Measurements from ENCODE around the gene TIMM50. TPM values are rescaled to one million over a fixed set of nuclear protein-coding genes. Genes with fewer than 3 reads are reported as not detected.

TIMM50 gene
- total RNA-seq, 1 donor from 2014 or later = 97.2 TPM

- Mint-ChIP-seq H3K9me3 (ENCODE audit: unreplicated experiment) (no peaks in the 10 kb centered on the region), H3K4me3 (ENCODE audit: unreplicated experiment) (no peak overlapping the region), H3K4me1 (ENCODE audit: low read depth, unreplicated experiment) (no peaks in the 10 kb centered on the region), H3K27me3 (ENCODE audit: low read depth, unreplicated experiment) (peaks cover 11% of the 10 kb centered on the region), H3K36me3 (ENCODE audit: low read depth, unreplicated experiment) (peaks cover 15% of the 10 kb centered on the region), H3K27ac (ENCODE audit: unreplicated experiment) (no peak overlapping the region)
- peaks cover 4% of the 10 kb centered on the region for H3K4me1 ChIP-seq (ENCODE audit: insufficient read depth, low read length)
- H2AFZ ChIP-seq (ENCODE audit: low read depth, low read length) = no peak overlapping the region
- TF ChIP-seq CTCF (IDR thresholded peaks at IDR 0.05; ENCODE audit: insufficient read depth, low read depth, low read length) (no peak), EZH2 (IDR thresholded peaks at IDR 0.05; ENCODE audit: insufficient read depth, low read length) (no peak)
- H3K79me2 ChIP-seq (ENCODE audit: insufficient read depth, low read length) = no peaks in the 10 kb centered on the region
- no peak overlapping the region for H3K4me3 ChIP-seq (ENCODE audit: insufficient read depth, low read depth, low read length)
- DNase-seq (ENCODE audit: low read depth) (no peak), FAIRE-seq (no peak)
- no peaks in the 10 kb centered on the region for H3K9me3 ChIP-seq (ENCODE audit: insufficient read depth, low read depth, low read length)
- H3K9ac ChIP-seq (ENCODE audit: low read length) = no peak overlapping the region
- peaks cover 6% of the 10 kb centered on the region for H4K20me1 ChIP-seq (ENCODE audit: insufficient read depth, low read length)
- H3K36me3 ChIP-seq (ENCODE audit: insufficient read depth, low read length) = peaks cover 10% of the 10 kb centered on the region
- peaks cover 2% of the 10 kb centered on the region for H3K27me3 ChIP-seq (ENCODE audit: insufficient read depth, low read length)
- H3K4me2 ChIP-seq (ENCODE audit: low read length) = no peak overlapping the region
- no peak overlapping the region for H3K27ac ChIP-seq (ENCODE audit: low read depth, low read length)
These were observed 12.2 kb downstream of the TIMM50 start for GRCh38 chr19:39492788-39493187.

- Mint-ChIP-seq H3K9me3 (ENCODE audit: unreplicated experiment) (peaks cover 3% of the 10 kb centered on the region), H3K27me3 (ENCODE audit: low read depth, unreplicated experiment) (peaks cover 24% of the 10 kb centered on the region), H3K27ac (ENCODE audit: unreplicated experiment) (no peak overlapping the region), H3K4me1 (ENCODE audit: low read depth, unreplicated experiment) (peaks cover 5% of the 10 kb centered on the region), H3K36me3 (ENCODE audit: low read depth, unreplicated experiment) (peaks cover 7% of the 10 kb centered on the region), H3K4me3 (ENCODE audit: unreplicated experiment) (no peak overlapping the region)
- peaks cover 11% of the 10 kb centered on the region for H3K4me1 ChIP-seq (ENCODE audit: insufficient read depth, low read length)
- no peak overlapping the region for H3K27ac ChIP-seq (ENCODE audit: low read depth, low read length)
- FAIRE-seq = no peak
- no peak overlapping the region for H3K4me3 ChIP-seq (ENCODE audit: insufficient read depth, low read depth, low read length)
- H3K4me2 ChIP-seq (ENCODE audit: low read length) = no peak overlapping the region
- peaks cover 17% of the 10 kb centered on the region for H3K27me3 ChIP-seq (ENCODE audit: insufficient read depth, low read length)
- H3K36me3 ChIP-seq (ENCODE audit: insufficient read depth, low read length) = peaks cover 2% of the 10 kb centered on the region
- H3K79me2 ChIP-seq (ENCODE audit: insufficient read depth, low read length) = no peaks in the 10 kb centered on the region
- H3K9me3 ChIP-seq (ENCODE audit: insufficient read depth, low read depth, low read length) = no peaks in the 10 kb centered on the region
- no peak overlapping the region for H3K9ac ChIP-seq (ENCODE audit: low read length)
- H4K20me1 ChIP-seq (ENCODE audit: insufficient read depth, low read length) = no peaks in the 10 kb centered on the region
- no peak overlapping the region for H2AFZ ChIP-seq (ENCODE audit: low read depth, low read length)
- DNase-seq (ENCODE audit: low read depth) = no peak
- TF ChIP-seq EZH2 (IDR thresholded peaks at IDR 0.05; ENCODE audit: insufficient read depth, low read length) (no peak), CTCF (IDR thresholded peaks at IDR 0.05; ENCODE audit: insufficient read depth, low read depth, low read length) (no peak)
These were observed 14.0 kb downstream of the TIMM50 start for GRCh38 chr19:39494661-39495060.

GRCh38 chr19:39496063-39496462 is 15.4 kb downstream of the TIMM50 start:
- no peak overlapping the region for H3K4me2 ChIP-seq (ENCODE audit: low read length)
- no peak for DNase-seq (ENCODE audit: low read depth)
- peaks cover 2% of the 10 kb centered on the region for H3K36me3 ChIP-seq (ENCODE audit: insufficient read depth, low read length)
- peaks cover 28% of the 10 kb centered on the region for H3K27me3 ChIP-seq (ENCODE audit: insufficient read depth, low read length)
- H3K27ac ChIP-seq (ENCODE audit: low read depth, low read length) = no peak overlapping the region
- Mint-ChIP-seq H3K36me3 (ENCODE audit: low read depth, unreplicated experiment) (peaks cover 4% of the 10 kb centered on the region), H3K4me3 (ENCODE audit: unreplicated experiment) (no peak overlapping the region), H3K4me1 (ENCODE audit: low read depth, unreplicated experiment) (peaks cover 5% of the 10 kb centered on the region), H3K27me3 (ENCODE audit: low read depth, unreplicated experiment) (peaks cover 36% of the 10 kb centered on the region), H3K27ac (ENCODE audit: unreplicated experiment) (no peak overlapping the region), H3K9me3 (ENCODE audit: unreplicated experiment) (peaks cover 4% of the 10 kb centered on the region)
- H3K79me2 ChIP-seq (ENCODE audit: insufficient read depth, low read length) = no peaks in the 10 kb centered on the region
- no peak for TF ChIP-seq CTCF (IDR thresholded peaks at IDR 0.05; ENCODE audit: insufficient read depth, low read depth, low read length)
- no peak for TF ChIP-seq EZH2 (IDR thresholded peaks at IDR 0.05; ENCODE audit: insufficient read depth, low read length)
- no peaks in the 10 kb centered on the region for H4K20me1 ChIP-seq (ENCODE audit: insufficient read depth, low read length)
- no peaks in the 10 kb centered on the region for H3K9me3 ChIP-seq (ENCODE audit: insufficient read depth, low read depth, low read length)
- H2AFZ ChIP-seq (ENCODE audit: low read depth, low read length) = no peak overlapping the region
- H3K9ac ChIP-seq (ENCODE audit: low read length) = no peak overlapping the region
- FAIRE-seq = no peak
- H3K4me1 ChIP-seq (ENCODE audit: insufficient read depth, low read length) = peaks cover 11% of the 10 kb centered on the region
- H3K4me3 ChIP-seq (ENCODE audit: insufficient read depth, low read depth, low read length) = no peak overlapping the region

Data from astrocyte (in vitro differentiated cells and primary cell).